Upper lobe of left lung (tissue), 6 donors: ENCODE results near the gene NKIRAS1. TPM values are rescaled to one million over a fixed set of nuclear protein-coding genes. Genes with fewer than 3 reads are reported as not detected.

Experiments
- ATAC-seq, 2 donors: fragments of 200-7000 bp; cut with Tn5 transposase; one replicate each; pipeline ENCODE4 v1.9.1; 2022; ENCODE audit warnings: mild to moderate bottlenecking in 2 of 2, moderate library complexity in 2 of 2; ENCODE audit not compliant: low FRiP score in 2 of 2
- DNase-seq, 2 donors: peaks; one replicate each; pipeline ENCODE4 v3.0.0-alpha.2; 2019 to 2020
- H3K27ac ChIP-seq, 4 donors: fragments of 200-600 bp; sonication (generic); one replicate each; pipeline ENCODE4 v1.5.1; 2016 to 2019
- H3K27me3 ChIP-seq, 4 donors: fragments of 200-600 bp; sonication (generic); one replicate each; pipeline ENCODE4 v1.5.1; 2017 to 2019
- H3K36me3 ChIP-seq, 4 donors: fragments of 200-600 bp; sonication (generic); one replicate each; pipeline ENCODE4 v1.5.1; 2016 to 2019
- H3K4me1 ChIP-seq, 4 donors: fragments of 200-600 bp; sonication (generic); one replicate each; pipeline ENCODE4 v1.5.1; 2018 to 2019
- H3K4me3 ChIP-seq, 4 donors: fragments of 200-600 bp; sonication (generic); one replicate each; pipeline ENCODE4 v1.5.1; 2017 to 2019; ENCODE audit warnings: mild to moderate bottlenecking in 2 of 4, moderate library complexity in 1 of 4
- H3K9me3 ChIP-seq, 4 donors: fragments of 200-600 bp; sonication (generic); one replicate each; pipeline ENCODE4 v1.5.1; 2018 to 2019
- EP300 ChIP-seq, 4 donors: sonication (generic); formaldehyde crosslinking; IDR thresholded peaks; one replicate each; pipeline ENCODE4 v1.5.1; 2017; ENCODE audit warnings: antibody characterized with exemption in 4 of 4, control low read depth in 2 of 4
- POLR2A ChIP-seq, 4 donors: fragments of 450-650 bp; IDR thresholded peaks; one replicate each; pipeline ENCODE4 v1.5.1; 2016 to 2017; ENCODE audit warnings: antibody characterized with exemption in 4 of 4, mild to moderate bottlenecking in 2 of 4
- POLR2AphosphoS5 ChIP-seq, 2 donors: sonication (generic); formaldehyde crosslinking; IDR thresholded peaks; one replicate each; pipeline ENCODE4 v1.5.1; 2017; ENCODE audit warnings: antibody characterized with exemption in 2 of 2
- WGBS, 2 donors: methylation state at CpG; one replicate each; pipeline ENCODE4 v1.1.5; 2017 to 2018; 5-methylcytosine and 5-hydroxymethylcytosine counted together
- total RNA-seq, 6 donors: library from RNA; depleted of rRNA in 4 of 6; stranded (reverse); fragments of >200 nt in 4 of 6; gene quantifications; one replicate each; pipeline versions ENCODE4 v1.1.0 to v1.2.1, GENCODE V29; 2016 to 2021
- TF ChIP-seq, protein P1 (sequence below), 6 experiments: fragments of 450-650 bp in 4 of 6; fragments of 200-600 bp in 2 of 6; sonication (generic) in 2 of 6; IDR thresholded peaks; one replicate each; pipeline ENCODE4 v1.5.1; 2016 to 2019; ENCODE audit warnings: antibody characterized with exemption in 6 of 6
- donor health status: DM: no; HTN: no; CAD: no; lungs with moderate emphysema.
- donor health status: DM: no; HTN: yes; CAD: no; lungs with severe emphysema.

NKIRAS1 gene
- total RNA-seq, 6 donors from 2014 or later = 3.1 to 18.0 (median 9.1) TPM

GRCh38 chr3:23945913-23946687, 29.3 kb upstream of the NKIRAS1 start:
- peak; percentile 76 to 86 for TF ChIP-seq POLR2AphosphoS5 (IDR thresholded peaks at IDR 0.05)
- TF ChIP-seq, protein P1, sequence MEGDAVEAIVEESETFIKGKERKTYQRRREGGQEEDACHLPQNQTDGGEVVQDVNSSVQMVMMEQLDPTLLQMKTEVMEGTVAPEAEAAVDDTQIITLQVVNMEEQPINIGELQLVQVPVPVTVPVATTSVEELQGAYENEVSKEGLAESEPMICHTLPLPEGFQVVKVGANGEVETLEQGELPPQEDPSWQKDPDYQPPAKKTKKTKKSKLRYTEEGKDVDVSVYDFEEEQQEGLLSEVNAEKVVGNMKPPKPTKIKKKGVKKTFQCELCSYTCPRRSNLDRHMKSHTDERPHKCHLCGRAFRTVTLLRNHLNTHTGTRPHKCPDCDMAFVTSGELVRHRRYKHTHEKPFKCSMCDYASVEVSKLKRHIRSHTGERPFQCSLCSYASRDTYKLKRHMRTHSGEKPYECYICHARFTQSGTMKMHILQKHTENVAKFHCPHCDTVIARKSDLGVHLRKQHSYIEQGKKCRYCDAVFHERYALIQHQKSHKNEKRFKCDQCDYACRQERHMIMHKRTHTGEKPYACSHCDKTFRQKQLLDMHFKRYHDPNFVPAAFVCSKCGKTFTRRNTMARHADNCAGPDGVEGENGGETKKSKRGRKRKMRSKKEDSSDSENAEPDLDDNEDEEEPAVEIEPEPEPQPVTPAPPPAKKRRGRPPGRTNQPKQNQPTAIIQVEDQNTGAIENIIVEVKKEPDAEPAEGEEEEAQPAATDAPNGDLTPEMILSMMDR (IDR thresholded peaks at IDR 0.05) = peak in 3 of 6 experiments; percentile 19 to 34 (median 22)
- TF ChIP-seq POLR2A (IDR thresholded peaks at IDR 0.05) = peak in 3 of 4 donors; percentile 43 to 75 (median 59)
- peak in 2 of 4 donors; percentile 73 to 87 for TF ChIP-seq EP300 (IDR thresholded peaks at IDR 0.05)
- Histone ChIP-seq H3K27ac (peak overlapping the region; percentile 87 to 100 (median 99)), H3K4me1 (peaks cover 32 to 49% (median 40%) of the 10 kb centered on the region in 4 donors)

GRCh38 chr3:23945663-23945912, 28.8 kb upstream of the NKIRAS1 start:
- no CpG with 5 or more reads among the region's 39 CpGs for WGBS, 2 donors
- peak overlapping the region; percentile 74 to 95 (median 86) for H3K4me3 ChIP-seq
- H3K9me3 ChIP-seq = no peaks in the 10 kb centered on the region
- DNase-seq (no peak), ATAC-seq (no peak)
- peaks cover 26 to 44% (median 36%) of the 10 kb centered on the region in 4 donors for H3K4me1 ChIP-seq
- H3K36me3 ChIP-seq = no peaks in the 10 kb centered on the region
- TF ChIP-seq EP300 (IDR thresholded peaks at IDR 0.05) = no peak
- peak in 1 of 4 donors; percentile 29 for TF ChIP-seq POLR2A (IDR thresholded peaks at IDR 0.05)
- TF ChIP-seq, protein P1 (IDR thresholded peaks at IDR 0.05) = no peak
- no peak for TF ChIP-seq POLR2AphosphoS5 (IDR thresholded peaks at IDR 0.05)
- H3K27ac ChIP-seq = peak overlapping the region; percentile 90 to 100 (median 99)
- H3K27me3 ChIP-seq = no peaks in the 10 kb centered on the region

More at GRCh38 chr3:23945913-23946687, 29.3 kb upstream of the NKIRAS1 start:
- ATAC-seq = peak; percentile 96
- 0% methylated on average over 9 to 21 of the region's 87 CpGs for WGBS, 2 donors
- Histone ChIP-seq H3K36me3 (no peaks in the 10 kb centered on the region), H3K27me3 (no peaks in the 10 kb centered on the region), H3K9me3 (no peaks in the 10 kb centered on the region), H3K4me3 (peak overlapping the region; percentile 59 to 95 (median 80))
- DNase-seq = peak; percentile 97 to 100

- peak; percentile 85 to 96 for DNase-seq
- Histone ChIP-seq H3K4me1 (peaks cover 21 to 38% (median 31%) of the 10 kb centered on the region in 4 donors), H3K27me3 (no peaks in the 10 kb centered on the region), H3K9me3 (no peaks in the 10 kb centered on the region), H3K36me3 (no peaks in the 10 kb centered on the region), H3K4me3 (peak within 1 kb of the TSS; percentile 74 to 95 (median 86)), H3K27ac (peak within 1 kb of the TSS; percentile 90 to 100 (median 99))
- 0 to 1% methylated on average over 32 to 36 of the region's 88 CpGs for WGBS, 2 donors
- peak; percentile 61 to 86 for TF ChIP-seq POLR2AphosphoS5 (IDR thresholded peaks at IDR 0.05)
- peak in 1 of 4 donors; percentile 7 for TF ChIP-seq EP300 (IDR thresholded peaks at IDR 0.05)
- peak in 3 of 4 donors; percentile 74 to 95 (median 89) for TF ChIP-seq POLR2A (IDR thresholded peaks at IDR 0.05)
- TF ChIP-seq, protein P1 (IDR thresholded peaks at IDR 0.05) = peak in 5 of 6 experiments; percentile 6 to 41 (median 27)
- peak; percentile 82 to 86 for ATAC-seq
These were observed 28.3 kb upstream of the NKIRAS1 start, which contains the start of gene NR1D2 for GRCh38 chr3:23944861-23945662. Gene NR1D2, plus strand, starts transcription at chr3:23945286. Its CDS starts 293 bp downstream, at chr3:23945579.

DNA sequence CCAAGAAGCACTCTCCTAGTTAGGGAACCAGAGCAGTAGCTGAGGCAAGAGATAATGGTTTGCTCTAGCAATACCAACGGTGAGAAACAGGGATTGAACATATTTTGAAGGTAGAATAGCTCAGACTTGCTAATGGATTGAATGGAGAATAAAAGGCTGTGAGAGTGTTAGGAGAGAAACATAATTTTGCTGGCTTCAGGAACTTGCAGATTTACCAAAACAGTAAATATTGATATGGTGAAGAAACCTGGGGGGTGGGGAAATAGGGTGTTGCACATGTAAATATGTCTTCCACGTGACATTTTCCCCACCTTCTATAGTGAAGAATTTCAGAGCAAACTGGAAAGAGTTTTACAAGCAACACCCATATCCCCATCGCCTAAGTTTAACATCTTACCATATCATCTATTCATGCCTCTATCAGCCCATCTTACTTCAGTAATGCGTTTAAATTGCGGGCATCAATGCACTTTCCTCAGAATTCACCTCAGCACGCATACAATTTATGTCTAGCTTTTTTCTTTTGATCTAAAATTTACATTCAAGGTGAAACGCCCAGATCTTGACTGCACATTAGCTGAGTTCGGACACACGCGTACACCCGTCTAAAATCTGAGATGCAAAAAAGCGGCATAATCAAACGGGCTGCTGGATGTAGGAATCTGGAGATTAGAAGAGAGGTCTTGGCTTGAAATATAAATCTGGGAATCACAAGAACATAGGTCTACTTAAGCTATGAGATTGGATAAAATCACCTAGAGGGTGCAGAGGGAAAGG, 27.4 kb upstream of the NKIRAS1 start:
- Histone ChIP-seq H3K9me3 (no peaks in the 10 kb centered on the region), H3K36me3 (no peaks in the 10 kb centered on the region), H3K27ac (peak overlapping the region; percentile 90 to 100 (median 99)), H3K4me3 (peak overlapping the region; percentile 74 to 95 (median 86)), H3K27me3 (no peaks in the 10 kb centered on the region), H3K4me1 (peaks cover 16 to 30% (median 25%) of the 10 kb centered on the region in 4 donors)
- DNase-seq = no peak
- 11% methylated on average over 13 of the region's 13 CpGs for WGBS, 2 donors
- TF ChIP-seq EP300 (IDR thresholded peaks at IDR 0.05) (no peak), POLR2A (IDR thresholded peaks at IDR 0.05) (no peak), POLR2AphosphoS5 (IDR thresholded peaks at IDR 0.05) (no peak)
- TF ChIP-seq, protein P1 (IDR thresholded peaks at IDR 0.05) = no peak
- no peak for ATAC-seq
